ENCODE results near the gene CYTH3.

Gene CYTH3

GRCh38 chr7:6116211-6116610 lies 156.2 kb downstream of the CYTH3 start:
- TF ChIP-seq CTCF (conservative IDR thresholded peaks at IDR 0.05; ENCODE audit: control insufficient read depth, insufficient read depth, low read depth, low read length), result no peak
- no peak overlapping the region for H3K4me3 ChIP-seq (ENCODE audit: control insufficient read depth, low read depth, low read length)
- DNase-seq (ENCODE audit: low read depth), result peak; percentile 14
